ENCODE measurements around the gene SLC9A7.

DNA sequence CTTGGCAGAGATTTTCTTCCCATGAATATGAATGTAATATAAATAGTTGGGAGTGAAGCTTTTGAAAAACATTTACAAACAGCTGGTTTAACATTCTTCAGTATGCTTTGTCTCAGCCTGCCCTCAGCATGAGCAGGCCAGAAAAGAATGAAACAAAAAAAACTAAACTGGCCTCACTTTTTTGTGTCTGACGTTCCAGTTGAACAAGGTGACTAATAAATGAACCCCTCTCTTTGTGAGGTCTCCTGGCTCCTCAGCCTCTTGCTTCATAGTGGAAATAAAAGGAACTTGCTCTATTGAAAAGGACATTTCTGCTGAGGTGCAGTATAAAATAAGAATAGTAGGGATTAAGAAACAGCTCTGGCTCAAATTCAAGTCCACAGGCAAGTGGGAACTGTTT lies 176.0 kb downstream of the SLC9A7 start:
- no peak for TF ChIP-seq POLR2A (IDR thresholded peaks at IDR 0.05; ENCODE audit: low read length)
- no peak for TF ChIP-seq GATA1 (IDR thresholded peaks at IDR 0.05; ENCODE audit: low read depth, low read length)

Data from erythroblast (primary cell).